ENCODE measurements around the gene SH2D1B. TPM values are rescaled to one million over a fixed set of nuclear protein-coding genes. Genes with fewer than 3 reads are reported as not detected.

Gene SH2D1B
- total RNA-seq, 4 donors from 2014 or later = not detected

DNA sequence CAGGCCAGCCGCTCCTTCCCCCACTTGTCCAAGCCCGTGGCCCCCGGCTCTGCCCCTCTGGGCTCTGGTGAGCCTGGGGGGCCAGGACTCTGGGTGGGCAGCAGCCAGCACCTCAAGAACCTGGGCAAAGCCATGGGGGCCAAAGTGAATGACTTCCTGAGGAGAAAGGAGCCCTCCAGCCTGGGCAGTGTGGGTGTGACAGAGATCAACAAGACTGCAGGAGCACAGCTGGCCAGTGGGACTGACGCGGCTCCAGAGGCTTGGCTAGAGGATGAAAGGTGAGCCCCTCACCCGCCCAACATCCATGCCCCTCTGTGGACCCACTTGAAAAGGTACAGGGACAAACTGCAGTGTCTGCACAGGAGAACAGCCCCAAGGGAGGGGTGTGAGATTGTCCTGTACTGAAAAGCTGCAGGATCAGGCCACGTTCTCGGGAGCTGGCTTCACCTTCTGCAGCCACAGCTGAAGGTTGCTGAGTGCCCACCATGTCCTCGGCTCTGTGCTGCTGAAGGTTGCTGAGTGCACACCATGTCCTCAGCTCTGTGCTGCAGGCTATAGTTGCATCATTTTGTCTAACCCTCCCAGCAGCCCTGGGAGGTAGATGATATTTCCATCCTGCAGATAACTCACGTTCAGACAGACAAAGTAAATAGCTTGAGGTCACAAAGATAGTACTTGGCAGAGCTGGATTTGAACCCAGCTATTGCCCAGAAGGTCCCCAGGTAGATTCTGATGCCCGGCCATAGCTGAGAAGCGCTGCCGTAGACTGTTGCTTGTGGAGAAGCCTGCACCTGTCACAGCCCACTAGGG is 29.8 kb downstream of the SH2D1B start:
- WGBS, 2 donors = 69 to 77% methylated on average over 13 of the region's 13 CpGs
- peak in 1 of 2 donors; percentile 14 for DNase-seq (ENCODE audit: low spot score in 2 of 2)
- H3K4me3 ChIP-seq (ENCODE audit: low read depth, poor library complexity, severe bottlenecking) = no peak overlapping the region
- TF ChIP-seq CTCF (IDR thresholded peaks at IDR 0.05) (no peak), POLR2A (IDR thresholded peaks at IDR 0.05) (no peak)
- intact Hi-C loops (cut with DNase I; ENCODE audit: low total_unique reads) = no loop called here

GRCh38 chr1:162381383-162381782 is 30.6 kb downstream of the SH2D1B start, which contains the start of gene C1orf226:
Gene C1orf226, plus strand, starts transcription at chr1:162381728. Its CDS starts 174 bp downstream, at chr1:162381902.
- no peak for TF ChIP-seq POLR2A (IDR thresholded peaks at IDR 0.05)
- TF ChIP-seq CTCF (IDR thresholded peaks at IDR 0.05) = no peak
- intact Hi-C loops (cut with DNase I; ENCODE audit: low total_unique reads) = no loop called here
- peak in 1 of 2 donors; percentile 32 for DNase-seq (ENCODE audit: low spot score in 2 of 2)
- no peak within 1 kb of the TSS for H3K4me3 ChIP-seq (ENCODE audit: low read depth, poor library complexity, severe bottlenecking)
- WGBS, 2 donors = 44 to 50% methylated on average over 3 of the region's 3 CpGs

DNA sequence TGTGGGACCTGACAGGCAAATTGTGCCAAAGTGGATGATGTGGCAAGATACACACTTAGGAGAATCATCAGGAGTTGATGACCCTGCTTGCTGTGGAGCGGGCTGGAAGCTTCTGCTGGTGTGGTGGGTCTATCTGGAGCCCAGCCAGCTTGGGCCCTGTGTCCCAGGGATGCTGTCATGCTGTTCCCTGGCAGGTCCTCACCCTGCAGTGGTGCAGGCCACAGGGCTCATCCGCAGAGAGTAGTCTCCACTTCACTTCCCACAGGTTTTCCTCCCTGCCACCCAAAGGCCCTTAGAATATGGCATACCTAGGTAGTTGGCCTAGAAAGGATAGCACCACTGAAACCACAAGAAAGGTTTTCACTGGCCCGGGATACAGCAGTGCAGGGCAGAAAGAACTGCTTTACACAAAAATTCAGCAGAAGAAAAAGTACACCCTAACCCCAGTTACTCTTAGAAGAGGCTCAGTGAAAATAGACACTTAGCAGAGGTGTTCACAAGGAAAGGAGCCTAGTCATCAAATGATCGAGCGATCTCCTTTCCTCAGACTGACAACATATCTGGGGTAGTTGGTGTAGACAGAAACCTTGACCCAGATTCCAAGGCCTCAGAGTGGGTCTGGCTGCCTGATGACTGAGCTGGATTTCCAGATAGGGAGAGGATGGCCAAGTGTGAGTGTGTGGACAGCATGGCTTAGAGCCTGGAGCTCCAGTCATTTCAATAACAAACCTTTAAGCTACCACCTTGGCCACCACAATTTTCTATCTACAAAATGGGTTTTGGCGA is 31.7 kb downstream of the SH2D1B start:
- intact Hi-C loops (cut with DNase I; ENCODE audit: low total_unique reads) = no loop called here
- H3K4me3 ChIP-seq (ENCODE audit: low read depth, poor library complexity, severe bottlenecking) = no peak overlapping the region
- TF ChIP-seq CTCF (IDR thresholded peaks at IDR 0.05) (no peak), POLR2A (IDR thresholded peaks at IDR 0.05) (no peak)
- 86 to 88% methylated on average over 6 of the region's 6 CpGs for WGBS, 2 donors
- peak; percentile 11 to 75 for DNase-seq (ENCODE audit: low spot score in 2 of 2)

DNA sequence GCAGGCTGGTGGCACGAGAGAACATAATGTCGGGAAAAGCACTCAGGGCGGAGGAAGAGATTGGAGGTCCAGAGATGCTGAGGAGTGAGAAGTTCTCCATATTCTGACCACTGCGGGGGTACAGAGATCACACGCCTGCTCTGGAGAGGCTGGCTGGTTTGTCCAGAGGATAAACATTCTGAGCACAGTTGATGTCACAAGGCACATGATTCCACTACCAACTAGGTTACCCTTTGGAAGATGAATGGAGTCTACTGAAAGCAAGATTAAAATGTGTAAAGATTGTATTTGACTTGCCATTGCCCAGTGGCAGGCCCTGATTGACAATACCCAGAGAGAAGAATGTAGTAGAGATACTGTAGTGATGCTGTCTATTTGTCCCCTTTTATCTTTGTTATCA is 35.2 kb downstream of the SH2D1B start, which contains the start of gene SPATA46:
Gene SPATA46 (minus strand): TSS at position 164 of the 400 bp plus-strand sequence. CDS start 64 bp downstream, at position 100.
- 93 to 94% methylated on average over 5 of the region's 5 CpGs for WGBS, 2 donors
- H3K4me3 ChIP-seq (ENCODE audit: low read depth, poor library complexity, severe bottlenecking) = no peak within 1 kb of the TSS
- TF ChIP-seq POLR2A (IDR thresholded peaks at IDR 0.05) = no peak
- TF ChIP-seq CTCF (IDR thresholded peaks at IDR 0.05) = no peak
- peak in 1 of 2 donors; percentile 14 for DNase-seq (ENCODE audit: low spot score in 2 of 2)
- intact Hi-C loops (cut with DNase I; ENCODE audit: low total_unique reads) = no loop called here

GRCh38 chr1:162375463-162375862 is 36.5 kb downstream of the SH2D1B start:
- TF ChIP-seq CTCF (IDR thresholded peaks at IDR 0.05) = no peak
- no peak for TF ChIP-seq POLR2A (IDR thresholded peaks at IDR 0.05)
- DNase-seq (ENCODE audit: low spot score in 2 of 2) = peak in 1 of 2 donors; percentile 62
- WGBS, 2 donors = 84 to 85% methylated on average over 8 of the region's 8 CpGs
- intact Hi-C loops (cut with DNase I; ENCODE audit: low total_unique reads) = no loop called here
- H3K4me3 ChIP-seq (ENCODE audit: low read depth, poor library complexity, severe bottlenecking) = no peak overlapping the region
